Ovary (tissue), 3 donors: ENCODE measurements around the gene DBT.

Experiments
- POLR2A ChIP-seq: fragments of 450-650 bp; IDR thresholded peaks from one replicate; pipeline ENCODE4 v1.6.1; 2017; ENCODE audit warnings: antibody characterized with exemption, mild to moderate bottlenecking, moderate library complexity
- TF ChIP-seq, protein P1 (sequence below), 3 donors: fragments of 450-650 bp in 2 of 3; fragments of 200-600 bp in 1 of 3; IDR thresholded peaks; one replicate each; pipeline versions ENCODE4 v1.5.1 to v1.8.0; 2016 to 2022; ENCODE audit warnings: antibody characterized with exemption in 3 of 3, mild to moderate bottlenecking in 1 of 3
- donor health status: DM: no; HTN: no; CAD: no.

DNA sequence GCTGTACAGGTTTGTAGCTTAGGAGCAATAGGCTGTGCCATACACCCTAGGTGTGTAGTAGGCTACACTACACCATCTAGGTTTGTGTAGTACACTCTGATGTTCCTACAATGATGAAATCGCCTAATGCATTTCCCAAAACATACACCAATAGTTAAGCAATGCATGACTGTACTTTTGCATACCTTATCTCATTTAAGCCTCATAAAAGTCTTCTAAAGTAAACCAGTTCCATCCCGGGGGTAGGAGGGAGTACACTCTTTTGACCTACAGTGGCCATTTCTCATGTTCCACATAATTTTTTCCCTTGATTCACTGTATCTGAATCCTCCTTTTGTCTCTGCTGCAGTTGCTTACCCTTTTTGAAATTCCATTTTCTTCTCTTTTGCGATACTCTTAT is 104.5 kb downstream of the DBT start:
- TF ChIP-seq POLR2A, result no peak
- TF ChIP-seq, protein P1, sequence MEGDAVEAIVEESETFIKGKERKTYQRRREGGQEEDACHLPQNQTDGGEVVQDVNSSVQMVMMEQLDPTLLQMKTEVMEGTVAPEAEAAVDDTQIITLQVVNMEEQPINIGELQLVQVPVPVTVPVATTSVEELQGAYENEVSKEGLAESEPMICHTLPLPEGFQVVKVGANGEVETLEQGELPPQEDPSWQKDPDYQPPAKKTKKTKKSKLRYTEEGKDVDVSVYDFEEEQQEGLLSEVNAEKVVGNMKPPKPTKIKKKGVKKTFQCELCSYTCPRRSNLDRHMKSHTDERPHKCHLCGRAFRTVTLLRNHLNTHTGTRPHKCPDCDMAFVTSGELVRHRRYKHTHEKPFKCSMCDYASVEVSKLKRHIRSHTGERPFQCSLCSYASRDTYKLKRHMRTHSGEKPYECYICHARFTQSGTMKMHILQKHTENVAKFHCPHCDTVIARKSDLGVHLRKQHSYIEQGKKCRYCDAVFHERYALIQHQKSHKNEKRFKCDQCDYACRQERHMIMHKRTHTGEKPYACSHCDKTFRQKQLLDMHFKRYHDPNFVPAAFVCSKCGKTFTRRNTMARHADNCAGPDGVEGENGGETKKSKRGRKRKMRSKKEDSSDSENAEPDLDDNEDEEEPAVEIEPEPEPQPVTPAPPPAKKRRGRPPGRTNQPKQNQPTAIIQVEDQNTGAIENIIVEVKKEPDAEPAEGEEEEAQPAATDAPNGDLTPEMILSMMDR (IDR thresholded peaks at IDR 0.05), result no peak
